ENCODE results near the gene GNE.

- TF ChIP-seq CTCF (IDR thresholded peaks at IDR 0.05; ENCODE audit: insufficient read depth, low read length) (no peak), POLR2AphosphoS5 (IDR thresholded peaks at IDR 0.05; ENCODE audit: low read depth) (no peak), SPI1 (IDR thresholded peaks at IDR 0.05; ENCODE audit: borderline replicate concordance, low read depth) (no peak)
- TF ChIP-seq, protein P1, sequence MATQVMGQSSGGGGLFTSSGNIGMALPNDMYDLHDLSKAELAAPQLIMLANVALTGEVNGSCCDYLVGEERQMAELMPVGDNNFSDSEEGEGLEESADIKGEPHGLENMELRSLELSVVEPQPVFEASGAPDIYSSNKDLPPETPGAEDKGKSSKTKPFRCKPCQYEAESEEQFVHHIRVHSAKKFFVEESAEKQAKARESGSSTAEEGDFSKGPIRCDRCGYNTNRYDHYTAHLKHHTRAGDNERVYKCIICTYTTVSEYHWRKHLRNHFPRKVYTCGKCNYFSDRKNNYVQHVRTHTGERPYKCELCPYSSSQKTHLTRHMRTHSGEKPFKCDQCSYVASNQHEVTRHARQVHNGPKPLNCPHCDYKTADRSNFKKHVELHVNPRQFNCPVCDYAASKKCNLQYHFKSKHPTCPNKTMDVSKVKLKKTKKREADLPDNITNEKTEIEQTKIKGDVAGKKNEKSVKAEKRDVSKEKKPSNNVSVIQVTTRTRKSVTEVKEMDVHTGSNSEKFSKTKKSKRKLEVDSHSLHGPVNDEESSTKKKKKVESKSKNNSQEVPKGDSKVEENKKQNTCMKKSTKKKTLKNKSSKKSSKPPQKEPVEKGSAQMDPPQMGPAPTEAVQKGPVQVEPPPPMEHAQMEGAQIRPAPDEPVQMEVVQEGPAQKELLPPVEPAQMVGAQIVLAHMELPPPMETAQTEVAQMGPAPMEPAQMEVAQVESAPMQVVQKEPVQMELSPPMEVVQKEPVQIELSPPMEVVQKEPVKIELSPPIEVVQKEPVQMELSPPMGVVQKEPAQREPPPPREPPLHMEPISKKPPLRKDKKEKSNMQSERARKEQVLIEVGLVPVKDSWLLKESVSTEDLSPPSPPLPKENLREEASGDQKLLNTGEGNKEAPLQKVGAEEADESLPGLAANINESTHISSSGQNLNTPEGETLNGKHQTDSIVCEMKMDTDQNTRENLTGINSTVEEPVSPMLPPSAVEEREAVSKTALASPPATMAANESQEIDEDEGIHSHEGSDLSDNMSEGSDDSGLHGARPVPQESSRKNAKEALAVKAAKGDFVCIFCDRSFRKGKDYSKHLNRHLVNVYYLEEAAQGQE (IDR thresholded peaks at IDR 0.05; ENCODE audit: insufficient replicate concordance, low read depth), result no peak
Observed at GRCh38 chr9:36293918-36294317, 35.7 kb upstream of the GNE start.

Data from HL-60 (cell line).